GM18868 (cell line): ENCODE measurements around the gene APLP1.
A peak's percentile ranks its signal among the peaks of the same experiment; 100 is the strongest.
"Not testable (repeated sequence)": the region's sequence is repeated elsewhere in the genome, so short reads cannot be mapped to it uniquely, and the experiment has no call there.

Experiments
- ATAC-seq: cut with Tn5 transposase; IDR thresholded peaks from one replicate; pipeline ENCODE4 v1.9.1; 2021; ENCODE audit warnings: mild to moderate bottlenecking, moderate library complexity; ENCODE audit not compliant: unreplicated experiment

Gene APLP1

GRCh38 chr19:35903550-35904179 is 35.3 kb downstream of the APLP1 start:
- ATAC-seq = no peak

DNA sequence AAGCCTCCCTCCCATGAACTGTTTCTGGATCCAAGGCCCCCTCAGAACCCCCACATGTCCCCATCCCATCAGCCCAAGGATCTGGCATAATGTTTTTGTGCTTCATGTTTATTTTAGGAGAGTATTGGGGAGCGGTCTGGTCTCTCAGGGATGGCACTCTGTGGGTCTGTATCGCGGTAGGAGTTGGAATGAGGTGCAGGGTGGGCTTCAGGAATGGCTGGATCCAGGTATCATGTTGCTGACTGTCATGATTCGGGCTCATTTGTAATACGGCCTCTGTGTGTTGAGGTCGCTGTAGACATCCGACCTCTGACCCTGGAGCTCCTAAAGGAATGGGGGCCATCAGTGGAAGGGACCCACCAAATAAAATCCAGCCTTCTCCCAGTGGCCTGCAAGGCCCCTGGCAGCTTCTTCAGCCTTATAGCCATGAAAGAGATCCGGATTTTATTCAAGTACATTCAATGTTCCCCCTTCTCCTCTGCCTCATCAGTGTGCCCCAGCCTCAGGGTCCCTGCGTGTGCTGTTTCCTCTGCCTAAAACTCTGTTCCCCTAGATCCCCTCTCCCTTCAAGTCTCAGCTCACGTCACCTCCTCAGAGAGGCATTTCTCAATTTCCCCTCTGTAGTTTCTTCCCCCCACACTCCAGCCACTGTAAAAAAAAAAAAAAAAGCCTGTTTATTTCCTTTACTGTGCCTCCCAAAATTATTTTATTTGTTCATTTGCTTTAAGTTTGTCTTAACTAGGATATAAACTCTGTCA is 36.1 kb downstream of the APLP1 start:
- no peak for ATAC-seq

GRCh38 chr19:35905178-35905727 is 36.9 kb downstream of the APLP1 start:
- no peak for ATAC-seq

DNA sequence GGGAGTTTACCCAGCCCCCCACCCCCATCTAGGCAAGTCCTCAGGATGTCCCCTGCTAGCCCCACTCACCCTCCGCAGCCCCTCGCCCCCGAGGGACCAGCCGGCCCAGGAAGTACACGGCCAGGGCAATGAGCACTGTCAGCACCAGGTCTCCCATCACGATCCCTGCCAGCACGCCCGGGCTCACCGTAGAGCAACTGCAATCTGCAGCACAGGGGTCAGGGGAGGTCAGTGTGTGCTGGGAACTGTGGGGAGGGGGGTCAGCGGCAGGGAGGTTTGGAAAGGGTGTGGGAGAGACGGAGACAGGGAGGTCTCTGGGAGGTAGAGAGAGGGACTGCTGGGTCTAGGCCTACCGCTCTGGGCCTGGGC is 39.0 kb downstream of the APLP1 start:
- ATAC-seq = no peak

- no peak for ATAC-seq
Measured at GRCh38 chr19:35908010-35908441, 39.7 kb downstream of the APLP1 start, which contains the start of gene TYROBP. Gene TYROBP (minus strand): TSS chr19:35908295. CDS start chr19:35908228, 67 bp downstream.

DNA sequence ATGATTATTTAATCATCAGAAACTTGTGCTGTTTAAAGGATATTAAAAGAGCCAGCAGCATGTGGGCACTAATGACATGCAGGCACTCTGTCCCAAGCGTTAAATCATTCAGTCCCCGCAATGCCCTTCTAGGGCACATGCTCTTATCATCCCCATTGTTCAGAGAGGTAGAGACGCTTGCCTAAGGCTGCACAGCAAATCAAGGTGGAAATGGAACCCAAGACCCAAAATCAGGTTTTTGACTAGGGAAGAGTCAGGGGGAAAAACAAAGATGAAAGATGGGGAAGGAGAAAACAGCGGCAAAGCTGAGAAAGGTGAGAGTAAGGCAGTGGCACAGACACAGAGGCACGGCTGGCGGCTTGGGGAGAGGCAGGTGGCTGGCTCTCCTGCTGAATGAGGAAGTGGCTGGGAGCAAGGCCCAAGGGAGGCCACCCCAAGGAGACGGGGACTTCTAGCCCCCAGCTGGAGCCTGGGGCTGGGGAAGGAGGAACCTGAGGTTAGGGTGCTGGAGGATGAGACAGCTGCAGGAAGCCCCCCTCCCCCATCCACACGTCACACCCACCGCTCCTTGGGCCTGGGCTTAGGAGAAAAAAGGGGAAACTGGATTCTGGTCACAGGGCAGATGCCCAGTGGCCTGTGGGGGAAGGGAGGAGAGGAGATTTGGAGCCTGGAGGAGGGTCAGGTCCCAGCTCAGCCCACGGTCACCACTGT is 40.8 kb downstream of the APLP1 start:
- peak; percentile 58 for ATAC-seq

DNA sequence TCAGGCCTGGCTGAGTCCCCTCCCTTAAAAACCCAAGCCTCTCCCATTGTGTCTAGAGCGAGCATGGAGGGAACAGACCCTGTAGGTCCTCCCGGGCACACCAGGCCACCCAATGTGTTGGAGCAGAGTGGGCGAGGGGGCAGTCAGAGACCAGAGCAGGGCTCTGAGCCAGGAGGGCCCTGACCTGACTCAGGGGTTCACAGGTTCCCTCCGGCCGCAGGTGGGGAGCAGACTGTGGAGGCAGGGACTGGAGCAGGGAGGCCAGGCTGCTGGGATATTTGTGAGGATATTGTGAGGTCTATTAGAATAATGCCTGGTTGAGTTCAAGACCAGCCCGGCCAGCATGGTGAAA is 41.3 kb downstream of the APLP1 start:
- no peak for ATAC-seq

DNA sequence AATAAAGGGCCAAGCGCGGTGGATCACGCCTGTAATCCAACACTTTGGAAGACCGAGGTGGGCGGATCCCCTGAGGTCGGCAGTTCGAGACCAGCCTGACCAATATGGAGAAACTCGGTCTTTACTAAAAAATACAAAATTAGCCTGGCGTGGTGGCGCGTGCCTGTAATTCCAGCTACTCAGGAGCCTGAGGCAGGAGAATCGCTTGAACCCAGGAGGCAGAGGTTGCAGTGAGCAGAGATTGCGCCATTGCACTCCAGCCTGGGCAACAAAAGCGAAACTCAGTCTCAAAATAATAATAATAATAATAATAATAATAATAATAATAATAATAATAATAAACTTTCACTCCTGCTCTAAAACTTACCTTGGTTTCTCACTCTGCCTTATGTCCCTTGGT is 42.0 kb downstream of the APLP1 start:
- not testable (repeated sequence) for ATAC-seq

DNA sequence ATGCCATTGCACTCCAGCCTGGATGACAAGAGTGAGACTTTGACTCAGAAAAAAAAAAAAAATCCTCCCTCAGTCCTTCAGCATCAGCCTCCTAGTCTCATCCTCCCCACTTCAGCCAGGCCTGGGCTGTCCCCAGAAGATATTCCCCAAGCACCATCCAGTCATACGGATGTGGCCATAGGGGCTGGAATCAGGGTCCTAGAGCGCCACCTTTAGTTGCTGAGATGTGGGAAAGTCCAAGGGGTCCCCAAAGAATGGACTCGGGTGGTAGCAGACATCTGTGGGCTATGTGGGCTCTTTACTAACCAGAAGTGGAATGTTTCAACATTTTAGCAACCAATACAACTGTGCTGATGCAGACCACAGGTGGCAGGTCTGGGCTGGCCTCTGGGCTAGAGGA is 42.8 kb downstream of the APLP1 start:
- no peak for ATAC-seq

GRCh38 chr19:35911790-35912189 is 43.4 kb downstream of the APLP1 start:
- no peak for ATAC-seq

- ATAC-seq = no peak
Measured at GRCh38 chr19:35913589-35913988, 45.2 kb downstream of the APLP1 start.

DNA sequence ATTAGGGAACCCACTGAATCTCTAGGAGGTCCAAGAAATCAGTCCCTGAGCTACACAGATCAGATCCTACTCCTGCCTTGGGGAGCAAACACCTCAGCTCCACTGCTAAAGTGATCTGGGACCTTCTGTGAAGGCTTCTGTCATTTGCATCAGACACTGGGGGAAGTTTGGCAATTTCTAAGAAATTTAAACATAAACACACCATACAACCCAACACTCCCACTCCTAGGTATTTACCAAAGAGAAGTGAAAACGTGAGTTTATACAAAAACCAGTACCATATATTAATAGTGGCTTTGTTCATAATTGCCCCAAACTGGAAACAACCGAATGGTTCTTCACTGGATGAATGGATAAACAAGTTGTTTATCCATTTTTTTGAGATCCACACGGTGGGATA is 47.1 kb downstream of the APLP1 start:
- ATAC-seq = no peak

- ATAC-seq = no peak
Measured at GRCh38 chr19:35919306-35919705, 50.9 kb downstream of the APLP1 start.

GRCh38 chr19:35921012-35921411 is 52.6 kb downstream of the APLP1 start:
- no peak for ATAC-seq

DNA sequence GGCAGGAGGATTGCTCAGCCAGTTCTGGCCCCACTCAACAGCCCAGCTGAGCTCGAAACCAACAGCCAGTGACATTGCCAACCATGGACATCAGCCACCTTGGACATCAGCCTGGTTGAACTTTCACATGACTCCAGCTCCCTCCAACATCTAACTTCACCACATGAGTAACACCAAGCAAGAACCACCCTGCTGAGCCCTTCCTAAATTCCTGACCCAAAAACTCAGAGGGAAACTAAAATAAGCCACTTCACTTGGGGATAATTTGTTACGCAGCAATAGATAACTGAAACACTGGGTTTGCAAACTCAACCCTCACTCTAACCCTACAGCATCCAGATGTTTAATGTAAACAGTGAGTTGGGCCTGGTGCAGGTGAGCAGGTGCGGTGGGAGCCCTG is 57.1 kb downstream of the APLP1 start:
- ATAC-seq = no peak

GRCh38 chr19:35928507-35928906 is 60.1 kb downstream of the APLP1 start:
- ATAC-seq = no peak
